Epidermal melanocyte (primary cell): Measurements from ENCODE around the gene PHACTR1.

Experiments
- DNase-seq: peaks from one replicate; pipeline ENCODE4 v3.0.0; 2011; ENCODE audit warnings: low spot score; ENCODE audit not compliant: insufficient read length

Gene PHACTR1

GRCh38 chr6:12987783-12988182 is 271.2 kb downstream of the PHACTR1 start:
- no peak for DNase-seq

- no peak for DNase-seq
Measured at GRCh38 chr6:12990162-12990561, 273.6 kb downstream of the PHACTR1 start.

DNA sequence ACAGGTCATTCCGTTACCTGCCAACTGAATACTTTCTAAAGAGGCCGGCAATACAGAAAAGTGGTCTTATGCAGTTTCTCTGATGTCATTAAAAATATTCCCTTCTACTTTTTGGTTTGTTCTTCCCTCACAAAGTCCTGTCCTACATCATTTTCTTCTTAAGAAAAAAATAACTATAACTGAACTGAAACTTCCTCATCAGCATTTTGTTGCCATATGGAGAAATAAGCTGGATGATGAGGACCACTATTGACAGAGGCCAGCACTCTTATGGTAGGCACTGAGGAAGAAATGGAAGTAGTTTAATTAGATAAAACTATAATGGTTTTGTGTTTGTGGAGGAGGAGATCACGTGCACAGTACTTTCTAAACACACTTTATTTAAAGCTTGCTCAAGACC is 274.9 kb downstream of the PHACTR1 start:
- DNase-seq = no peak

DNA sequence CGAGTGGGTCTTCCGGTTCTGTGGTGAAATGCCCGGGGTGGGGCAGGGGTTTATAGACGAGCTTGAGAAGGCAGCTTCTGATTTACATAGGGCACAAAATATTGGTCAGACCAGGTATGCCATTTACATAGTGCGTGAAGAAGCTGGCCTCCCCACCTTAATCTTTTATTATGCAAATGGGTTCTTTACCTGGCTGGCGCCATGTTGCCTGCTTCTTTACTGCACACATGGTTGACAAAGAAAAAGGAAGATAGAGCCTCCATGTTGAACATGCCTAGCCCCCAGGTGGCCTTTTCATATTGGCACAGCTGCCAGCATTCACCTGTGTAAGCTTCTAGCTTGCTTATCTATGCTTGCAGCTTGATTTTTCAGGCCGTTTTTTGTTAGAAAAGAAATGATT is 276.2 kb downstream of the PHACTR1 start:
- DNase-seq = no peak

GRCh38 chr6:12993283-12993898 is 276.8 kb downstream of the PHACTR1 start:
- no peak for DNase-seq

GRCh38 chr6:12995419-12995818 is 278.9 kb downstream of the PHACTR1 start:
- no peak for DNase-seq

- no peak for DNase-seq
Measured at GRCh38 chr6:13000537-13000936, 284.0 kb downstream of the PHACTR1 start.

DNA sequence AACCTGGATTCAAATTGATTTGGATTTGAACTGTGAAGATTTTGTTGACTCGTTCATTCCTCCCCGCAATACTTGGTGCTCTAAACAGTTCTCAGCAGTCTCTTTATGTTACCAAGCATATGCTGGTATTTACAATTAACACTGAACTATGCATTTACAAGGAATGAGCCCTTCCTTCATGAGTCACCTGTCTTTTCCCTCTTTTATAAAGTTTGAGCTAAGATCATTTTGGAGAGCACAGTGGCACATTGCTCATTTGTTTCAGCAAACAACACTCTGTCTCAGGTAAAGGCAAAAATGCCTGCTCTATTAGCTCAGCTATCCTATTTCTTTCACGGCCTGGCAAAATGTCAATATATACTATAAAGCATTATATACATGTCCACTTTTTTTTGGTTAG is 285.4 kb downstream of the PHACTR1 start:
- no peak for DNase-seq

GRCh38 chr6:13004601-13005000 is 288.0 kb downstream of the PHACTR1 start:
- no peak for DNase-seq

DNA sequence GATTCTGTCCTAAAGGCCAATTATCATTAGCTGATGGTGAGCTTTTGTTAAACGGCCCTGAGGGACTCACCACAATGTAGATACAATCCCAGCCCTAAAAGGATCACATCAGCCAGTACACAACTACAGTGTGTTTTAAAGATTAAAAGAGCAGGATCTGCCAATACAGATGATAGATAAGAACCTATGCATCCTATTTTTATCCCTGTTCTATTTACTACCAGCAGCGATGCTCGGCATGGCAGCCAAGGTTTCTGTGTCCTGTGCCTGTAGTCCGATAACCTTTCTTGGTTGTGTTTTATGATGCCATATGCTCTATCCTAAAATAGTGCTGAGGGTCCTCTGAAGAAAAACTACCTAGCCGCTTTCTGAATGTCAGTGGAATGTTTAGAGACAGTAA is 289.4 kb downstream of the PHACTR1 start:
- DNase-seq = no peak

DNA sequence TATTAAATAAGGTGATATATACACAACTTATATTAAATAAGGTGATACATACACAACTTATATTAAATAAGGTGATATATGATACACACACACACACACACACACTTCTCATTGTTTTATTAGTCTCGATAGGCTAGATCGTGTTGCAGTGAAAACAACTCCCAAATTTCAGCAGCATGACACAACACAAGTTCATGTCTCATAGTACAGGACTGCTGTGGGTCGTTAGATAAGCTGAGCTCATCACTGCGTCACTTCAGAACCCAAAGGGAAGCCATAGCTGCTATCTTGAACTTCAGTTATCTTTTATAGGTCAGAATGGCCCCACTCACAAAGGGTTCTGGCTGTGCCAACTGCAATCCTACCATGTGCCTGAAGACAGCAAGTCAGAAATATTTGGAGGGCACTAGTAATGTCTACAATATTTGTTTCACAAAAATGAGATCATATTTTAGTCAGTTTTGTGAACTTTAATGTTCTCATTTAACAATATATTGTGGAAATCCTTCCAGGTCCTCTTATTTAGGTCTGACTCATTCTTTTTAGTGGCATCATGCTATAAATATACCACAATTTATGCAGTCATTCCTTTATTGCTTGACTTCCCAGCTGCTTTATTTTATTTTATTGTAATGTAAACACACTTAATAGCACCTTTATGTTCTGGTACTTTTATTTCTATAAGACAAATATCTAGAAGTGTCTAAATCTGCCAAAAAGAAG is 290.2 kb downstream of the PHACTR1 start:
- no peak for DNase-seq

- DNase-seq = no peak
Measured at GRCh38 chr6:13007744-13008143, 291.2 kb downstream of the PHACTR1 start.

DNA sequence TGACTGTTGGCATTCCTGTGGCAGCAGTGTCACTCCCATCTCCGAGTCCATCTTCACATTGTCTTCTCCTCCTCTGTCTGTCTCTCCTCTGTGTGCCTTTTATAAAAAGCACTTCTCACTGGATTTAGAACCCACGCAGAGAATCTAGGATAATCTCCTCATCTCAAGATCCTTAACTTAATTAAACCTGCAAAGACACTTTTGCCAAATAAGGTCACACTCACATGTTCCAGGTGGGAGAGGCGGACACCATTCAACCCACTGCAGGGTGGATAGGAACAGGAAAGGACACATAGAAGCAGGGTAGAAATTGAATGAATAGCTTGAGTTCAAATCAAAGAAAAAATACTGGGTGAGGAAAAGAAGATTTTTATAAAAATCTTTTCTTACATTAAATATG is 292.5 kb downstream of the PHACTR1 start:
- DNase-seq = no peak

DNA sequence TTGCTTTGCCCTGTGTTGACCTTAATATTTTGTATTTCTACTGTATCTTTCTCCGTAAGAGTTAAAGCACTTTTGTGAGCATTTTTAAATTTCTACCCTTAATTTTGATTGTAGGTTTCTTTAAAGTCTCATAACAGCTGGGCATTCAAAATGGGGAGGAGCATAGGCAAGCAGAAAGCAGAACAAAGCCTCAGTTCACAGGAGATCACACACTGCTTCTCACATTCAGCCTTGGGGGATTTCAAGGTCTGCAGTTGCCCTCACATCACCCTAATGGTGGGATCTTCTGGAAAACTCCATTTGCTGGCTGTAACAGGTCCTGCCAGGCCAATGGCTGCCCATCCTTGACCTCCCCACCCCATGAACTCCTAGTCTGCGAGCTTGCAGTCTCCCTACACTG is 292.9 kb downstream of the PHACTR1 start:
- DNase-seq = peak; percentile 72

DNA sequence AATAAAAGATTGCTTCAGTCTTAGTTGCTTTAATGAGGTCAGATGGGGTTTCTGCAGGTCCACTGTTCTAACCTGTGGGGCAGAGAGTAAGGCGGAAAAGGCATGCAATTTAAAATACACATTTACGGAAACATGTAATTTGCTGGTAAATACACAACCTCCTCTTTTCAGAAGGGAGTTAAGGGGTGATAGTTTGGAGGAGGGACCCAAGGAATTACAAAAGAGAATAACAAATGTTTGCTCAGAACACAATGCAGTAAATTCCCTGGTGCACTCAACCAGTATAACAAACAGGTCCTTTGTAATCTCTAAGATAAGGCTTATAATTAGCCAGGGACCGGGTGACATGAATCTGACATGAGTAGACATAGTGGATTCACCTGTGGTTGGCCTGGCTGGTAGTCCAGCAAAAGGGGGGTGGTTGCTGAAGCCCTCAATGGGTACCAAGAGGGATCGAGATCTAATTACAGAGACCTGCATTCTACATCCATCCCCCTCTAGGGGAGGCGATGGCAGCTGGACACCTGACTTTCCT is 295.1 kb downstream of the PHACTR1 start:
- no peak for DNase-seq

DNA sequence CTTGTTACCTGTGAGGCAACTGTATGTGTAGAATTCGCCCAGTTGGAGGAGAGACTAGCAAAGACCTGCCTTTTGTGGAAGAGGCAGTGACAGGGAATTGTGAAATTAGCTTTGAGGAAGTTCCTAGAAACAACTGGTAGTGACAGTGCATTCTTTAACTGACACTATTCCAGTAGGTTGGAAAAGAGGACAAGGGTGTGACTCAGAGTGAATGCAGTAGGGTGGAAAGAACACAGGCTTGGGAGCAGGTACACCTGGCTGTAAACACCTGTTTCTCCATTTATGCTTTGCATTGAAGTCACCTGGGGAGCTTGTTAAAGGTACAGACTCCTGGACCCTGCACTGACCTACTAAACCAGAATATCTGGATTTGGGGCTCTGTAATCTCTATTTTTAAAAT is 295.7 kb downstream of the PHACTR1 start:
- no peak for DNase-seq

DNA sequence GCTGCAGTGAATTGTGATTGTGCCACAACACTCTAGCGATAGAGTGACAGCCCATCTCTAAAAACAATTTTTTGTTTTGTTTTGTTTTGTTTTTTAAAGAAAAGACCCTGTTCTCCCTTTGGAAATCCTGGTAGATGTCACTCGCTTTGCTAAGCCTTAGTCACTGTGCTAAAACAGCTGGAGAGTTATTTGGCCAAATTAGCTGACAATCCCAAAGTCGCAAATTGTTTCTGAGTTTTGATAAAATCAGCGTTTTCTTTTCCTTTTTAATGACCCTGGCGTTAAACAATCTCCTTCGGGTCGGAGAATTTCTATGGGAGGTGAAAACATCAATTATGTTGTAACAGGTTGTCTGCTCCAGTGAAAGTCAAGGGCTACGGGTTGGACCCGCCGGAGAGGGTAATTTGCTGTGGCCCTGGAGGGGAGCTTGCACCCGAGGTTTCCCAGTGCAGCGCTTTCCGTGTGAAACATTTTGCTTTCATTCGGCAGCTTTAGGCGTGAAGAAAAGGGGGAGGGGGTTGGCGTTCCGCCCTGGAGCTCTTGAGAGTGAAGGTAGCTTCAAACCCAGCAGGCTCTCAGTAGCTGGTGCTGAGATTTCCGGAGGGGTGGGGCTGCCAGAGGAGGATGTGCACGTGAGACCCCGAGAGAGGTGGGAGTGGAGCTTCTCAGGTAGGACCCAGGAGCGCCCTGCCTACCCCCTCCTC is 296.6 kb downstream of the PHACTR1 start:
- no peak for DNase-seq

DNA sequence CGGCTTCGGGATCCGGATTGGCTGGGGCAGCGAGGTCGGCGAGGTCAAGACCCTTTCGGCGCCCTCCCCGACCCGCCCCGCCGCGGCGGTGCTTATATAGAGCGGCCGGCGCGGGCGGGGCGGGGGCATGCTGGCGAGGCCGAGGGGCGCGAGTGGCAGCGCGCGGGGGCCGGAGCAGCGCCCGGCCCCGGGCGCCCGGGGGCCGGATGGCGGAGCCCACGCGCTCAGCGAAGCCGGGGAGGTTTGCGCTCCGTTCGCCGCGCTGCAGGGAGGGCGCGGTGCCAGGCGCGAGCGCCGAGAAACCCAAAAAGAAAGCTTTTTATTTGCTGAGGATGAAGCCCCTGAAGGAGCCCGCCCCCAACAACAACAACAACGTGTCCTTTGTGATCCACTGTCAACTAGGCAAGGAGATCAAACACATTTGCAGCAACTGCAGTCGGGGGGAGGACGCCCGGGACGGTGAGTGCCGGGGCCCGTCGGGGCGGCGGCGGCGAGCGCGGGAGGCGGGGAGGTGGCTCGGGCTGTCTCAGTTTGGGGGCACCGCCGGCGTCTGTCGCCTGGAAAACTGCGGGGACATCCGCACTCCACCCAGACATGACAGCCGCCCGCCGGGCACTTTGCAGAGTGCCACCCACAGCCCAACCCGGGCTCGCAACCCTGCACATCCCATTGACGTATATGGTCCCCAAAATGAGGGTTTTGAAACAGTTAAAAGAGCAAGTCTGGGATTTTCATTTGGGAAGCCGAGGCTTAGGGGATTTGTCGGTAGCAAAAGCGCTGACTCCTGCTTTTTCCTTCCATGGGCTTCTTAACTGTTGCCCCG is 297.3 kb downstream of the PHACTR1 start:
- no peak for DNase-seq

DNA sequence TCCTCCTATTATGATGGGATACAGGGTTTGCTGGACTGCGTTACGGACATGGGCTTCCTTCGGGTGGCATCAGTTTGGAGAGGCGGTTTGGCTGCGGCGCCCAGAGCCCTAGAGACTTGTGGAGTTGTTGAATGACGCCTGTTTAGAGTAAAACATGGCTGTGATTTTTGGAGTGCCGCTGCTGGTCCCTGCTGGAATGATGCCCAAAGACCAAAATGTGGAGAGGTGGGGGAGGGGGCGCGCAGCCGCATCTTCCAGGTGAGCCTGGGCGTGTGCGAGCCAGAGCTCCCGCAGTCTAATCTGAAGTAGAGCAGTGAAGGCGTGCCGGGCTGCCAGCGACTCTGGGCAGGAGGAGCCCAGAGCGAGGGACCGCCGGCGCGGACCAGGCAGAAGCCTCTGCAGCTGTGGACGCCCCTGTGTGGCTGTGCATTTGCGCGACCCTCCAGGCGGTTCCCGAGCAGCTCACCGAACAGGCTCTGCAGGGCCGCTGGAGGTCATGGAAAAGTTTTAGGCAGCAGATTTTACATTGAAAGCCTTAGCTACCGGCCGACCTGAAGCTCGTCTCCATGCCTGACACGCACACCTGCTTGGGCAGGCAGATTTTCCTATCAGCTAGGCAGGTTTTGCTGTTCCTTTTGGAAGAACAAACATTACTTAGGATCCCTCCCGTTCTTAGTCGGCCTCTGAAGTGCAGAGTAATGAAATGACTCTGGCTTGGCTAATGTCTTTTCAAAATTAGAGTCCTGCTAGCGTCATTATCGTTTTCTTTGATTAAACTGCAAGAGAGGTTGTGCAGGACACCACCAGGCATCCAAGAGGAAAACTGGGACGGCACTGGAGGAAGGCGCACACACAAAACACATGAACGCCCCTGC is 298.2 kb downstream of the PHACTR1 start:
- no peak for DNase-seq

GRCh38 chr6:13015379-13015681 is 298.8 kb downstream of the PHACTR1 start:
- no peak for DNase-seq

- DNase-seq = no peak
Measured at GRCh38 chr6:13024616-13025015, 308.0 kb downstream of the PHACTR1 start.
